H1 (cell line): ENCODE measurements around the gene FSTL4. TPM values are rescaled to one million over a fixed set of nuclear protein-coding genes. Genes with fewer than 3 reads are reported as not detected.

Source experiments
- BCL11A ChIP-seq, 2 experiments: IDR thresholded peaks; one replicate each; pipeline ENCODE4 v1.6.1; 2011; ENCODE audit warnings: low read depth in 2 of 2, low read length in 2 of 2, mild to moderate bottlenecking in 2 of 2
- BRCA1 ChIP-seq: IDR thresholded peaks from 2 replicates; pipeline ENCODE4 v1.6.1; 2012; ENCODE audit warnings: low read depth, low read length, improper control_type of control experiment
- CBX8 ChIP-seq: fragments of 300-800, 300-1000 bp; sonication (generic); IDR thresholded peaks from 2 replicates; pipeline ENCODE4 v1.7.1; 2016; ENCODE audit warnings: low read depth, low read length, borderline replicate concordance
- CEBPB ChIP-seq: IDR thresholded peaks from 2 replicates; pipeline ENCODE4 v1.6.1; 2012; ENCODE audit warnings: low read depth, low read length
- CHD2 ChIP-seq: IDR thresholded peaks from 2 replicates; pipeline ENCODE4 v1.6.1; 2012; ENCODE audit warnings: low read length, improper control_type of control experiment
- KDM4A ChIP-seq: IDR thresholded peaks from one replicate; pipeline ENCODE4 v1.7.1; 2012; ENCODE audit warnings: low read depth, mild to moderate bottlenecking, moderate library complexity, low read length, inconsistent platforms; ENCODE audit not compliant: severe bottlenecking
- RNF2 ChIP-seq: fragments of 200-900, 300-1000 bp; sonication (generic); IDR thresholded peaks from 2 replicates; pipeline ENCODE4 v1.7.1; 2016; ENCODE audit warnings: borderline replicate concordance, low read depth, mild to moderate bottlenecking, antibody characterized with exemption, low read length; ENCODE audit not compliant: poor library complexity, severe bottlenecking; ENCODE audit errors: missing control alignments
- SIN3A ChIP-seq, 2 experiments: IDR thresholded peaks in 1 of 2; conservative IDR thresholded peaks in 1 of 2; 2 replicates each; pipeline ENCODE4 v1.6.1; 2011 to 2012; ENCODE audit warnings: low read length in 2 of 2, improper control_type of control experiment in 1 of 2, low read depth in 1 of 2, mild to moderate bottlenecking in 1 of 2
- TCF12 ChIP-seq: IDR thresholded peaks from 2 replicates; pipeline ENCODE4 v1.6.1; 2011; ENCODE audit warnings: low read depth, mild to moderate bottlenecking, low read length
- TEAD4 ChIP-seq: IDR thresholded peaks from 2 replicates; pipeline ENCODE4 v1.6.1; 2012; ENCODE audit warnings: low read depth, low read length, inconsistent platforms, mixed read lengths
- polyA plus RNA-seq, 7 experiments: library from polyadenylated mRNA; depleted of rRNA in 3 of 7; stranded (reverse) in 5 of 7; unstranded in 2 of 7; fragments of >200 nt in 5 of 7; fragments of 200-250 nt in 2 of 7; gene quantifications; 1 replicate in 5 of 7; 2 replicates in 1 of 7; 4 replicates in 1 of 7; pipeline versions ENCODE4 v1.2.1 to v1.2.3, GENCODE V29; 2011 to 2013; ENCODE audit warnings: missing spikeins in 2 of 7, mixed read lengths in 2 of 7
- total RNA-seq: library from RNA; stranded (reverse); fragmentation: NEBNext Ultra II Directional; extraction: Animal tissue kit (Norgen Biotek cat#: 25700); gene quantifications from 2 replicates; pipeline ENCODE4 v1.2.1, GENCODE V29; 2021

FSTL4 gene
- total and polyA plus RNA-seq, 2 of the 8 experiments (the other 6 are each of a cell fraction or from before 2014, with no cell fraction given), result 3.1 to 4.1 TPM

GRCh38 chr5:133334796-133335639 lies 277.3 kb downstream of the FSTL4 start (continued):
- no peak for TF ChIP-seq SIN3A (conservative IDR thresholded peaks at IDR 0.05 in 1 of 2, IDR thresholded peaks at IDR 0.05 in 1 of 2; ENCODE audit: low read depth in 1 of 2, low read length in 2 of 2)
- no peak for TF ChIP-seq CBX8
- no peak for TF ChIP-seq CHD2
- TF ChIP-seq TEAD4, result no peak
- TF ChIP-seq KDM4A, result no peak
- no peak for TF ChIP-seq TCF12
- TF ChIP-seq BRCA1, result no peak
- TF ChIP-seq CEBPB, result no peak
- TF ChIP-seq RNF2, result no peak
- TF ChIP-seq BCL11A (IDR thresholded peaks at IDR 0.05; ENCODE audit: low read depth in 2 of 2, low read length in 2 of 2), result no peak
